ENCODE data around the gene EXOC3L4. TPM values are rescaled to one million over a fixed set of nuclear protein-coding genes. Genes with fewer than 3 reads are reported as not detected.

The EXOC3L4 gene
- total and polyA plus RNA-seq, 10 donors = 2.0 to 39.2 (median 12.6) TPM

DNA sequence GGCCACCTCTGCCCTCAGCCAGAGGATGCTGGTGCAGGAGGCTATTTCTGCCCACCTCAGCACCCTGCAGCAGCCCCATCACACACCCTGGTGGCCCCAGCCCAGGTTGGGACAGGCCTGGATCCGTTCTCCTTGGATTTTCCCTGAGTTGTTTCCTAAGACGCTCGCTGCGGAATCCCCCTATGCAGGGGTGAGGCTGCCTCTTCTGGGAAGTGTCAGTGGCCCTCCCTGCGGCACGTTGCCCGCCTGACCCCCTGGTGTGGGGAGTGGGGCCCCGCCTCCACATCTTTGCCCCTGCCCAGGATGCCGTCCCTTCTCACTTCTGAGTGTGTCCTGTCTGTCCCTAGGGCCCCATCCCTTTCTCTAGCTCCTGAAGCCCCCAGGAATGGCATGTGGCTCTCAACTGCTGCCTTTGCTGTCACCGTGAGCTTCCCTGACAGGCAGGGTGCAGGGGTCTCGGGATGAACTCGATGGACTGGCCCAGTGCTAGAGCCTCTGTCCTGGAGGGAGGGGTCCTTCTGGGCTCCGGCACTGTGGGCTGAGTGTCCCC is 594 bp upstream of the EXOC3L4 start:
- Histone ChIP-seq H3K27me3 (replicated peaks in 1 of 7) (peaks cover 0 to 25% (median 0%) of the 10 kb centered on the region in 7 donors), H3K4me1 (peaks cover 4 to 59% (median 45%) of the 10 kb centered on the region in 6 donors), H3K4me3 (peak overlapping the region in 1 of 8 donors; percentile 30), H3K27ac (peak overlapping the region; percentile 15 to 85 (median 78)), H3K36me3 (no peaks in the 10 kb centered on the region), H3K9me3 (no peaks in the 10 kb centered on the region)
- DNase-seq = no peak
- WGBS, 5 donors = 61 to 83% (median 70%) methylated on average over 10 to 13 of the region's 13 CpGs
- TF ChIP-seq, protein P1, sequence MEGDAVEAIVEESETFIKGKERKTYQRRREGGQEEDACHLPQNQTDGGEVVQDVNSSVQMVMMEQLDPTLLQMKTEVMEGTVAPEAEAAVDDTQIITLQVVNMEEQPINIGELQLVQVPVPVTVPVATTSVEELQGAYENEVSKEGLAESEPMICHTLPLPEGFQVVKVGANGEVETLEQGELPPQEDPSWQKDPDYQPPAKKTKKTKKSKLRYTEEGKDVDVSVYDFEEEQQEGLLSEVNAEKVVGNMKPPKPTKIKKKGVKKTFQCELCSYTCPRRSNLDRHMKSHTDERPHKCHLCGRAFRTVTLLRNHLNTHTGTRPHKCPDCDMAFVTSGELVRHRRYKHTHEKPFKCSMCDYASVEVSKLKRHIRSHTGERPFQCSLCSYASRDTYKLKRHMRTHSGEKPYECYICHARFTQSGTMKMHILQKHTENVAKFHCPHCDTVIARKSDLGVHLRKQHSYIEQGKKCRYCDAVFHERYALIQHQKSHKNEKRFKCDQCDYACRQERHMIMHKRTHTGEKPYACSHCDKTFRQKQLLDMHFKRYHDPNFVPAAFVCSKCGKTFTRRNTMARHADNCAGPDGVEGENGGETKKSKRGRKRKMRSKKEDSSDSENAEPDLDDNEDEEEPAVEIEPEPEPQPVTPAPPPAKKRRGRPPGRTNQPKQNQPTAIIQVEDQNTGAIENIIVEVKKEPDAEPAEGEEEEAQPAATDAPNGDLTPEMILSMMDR (IDR thresholded peaks at IDR 0.05 in 8 of 11, conservative IDR thresholded peaks at IDR 0.05 in 3 of 11) = no peak
- TF ChIP-seq POLR2A (IDR thresholded peaks at IDR 0.05) (no peak), POLR2AphosphoS5 (IDR thresholded peaks at IDR 0.05) (no peak)
- intact Hi-C loops (cut with DNase I; ENCODE audit: low total_unique reads) = loop anchor here (10.0 kb wide), 1 partner anchor 399 kb away; no protein-coding TSS in a partner anchor

DNA sequence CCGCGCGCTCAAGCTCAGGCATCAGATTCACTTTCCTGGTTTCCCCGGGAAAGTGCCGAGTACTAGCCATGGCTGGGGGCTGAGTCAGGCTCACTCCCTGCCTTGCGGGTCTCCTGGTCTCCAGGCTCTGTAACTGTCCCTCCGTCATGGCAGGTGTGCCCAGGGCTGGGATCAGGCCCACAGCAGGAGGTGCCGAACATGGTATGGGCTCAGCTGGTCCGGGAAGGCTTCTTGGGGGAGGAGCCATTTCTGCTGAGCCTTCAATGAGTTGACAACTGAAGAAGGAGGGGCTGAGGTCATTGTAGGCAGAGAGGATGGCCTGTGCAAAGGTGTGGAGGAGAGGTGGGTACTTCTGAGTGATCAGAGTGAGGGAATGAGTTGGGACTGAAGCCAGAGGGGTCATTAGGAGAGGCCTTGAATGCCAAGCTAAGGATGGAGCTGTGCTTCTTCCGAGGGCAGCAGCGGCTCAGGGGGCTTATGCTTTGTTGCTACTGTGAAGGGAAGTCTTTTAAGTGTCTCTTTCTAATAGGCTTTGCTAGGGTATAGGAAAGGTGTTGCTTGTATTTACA is 769 bp downstream of the EXOC3L4 start:
- intact Hi-C loops (cut with DNase I; ENCODE audit: low total_unique reads) = loop anchor here (10.0 kb wide), 1 partner anchor 400 kb away; no protein-coding TSS in a partner anchor
- Histone ChIP-seq H3K4me1 (peaks cover 4 to 72% (median 57%) of the 10 kb centered on the region in 6 donors), H3K4me3 (peak overlapping the region in 5 of 8 donors; percentile 2 to 46 (median 13)), H3K27ac (peak overlapping the region; percentile 15 to 85 (median 78)), H3K27me3 (replicated peaks in 1 of 7) (peaks cover 0 to 18% (median 0%) of the 10 kb centered on the region in 7 donors), H3K9me3 (no peaks in the 10 kb centered on the region), H3K36me3 (no peaks in the 10 kb centered on the region)
- DNase-seq = no peak
- WGBS, 5 donors = 75 to 90% (median 88%) methylated on average over 10 to 11 of the region's 11 CpGs
- no peak for TF ChIP-seq POLR2A (IDR thresholded peaks at IDR 0.05)
- TF ChIP-seq, protein P1 (IDR thresholded peaks at IDR 0.05 in 8 of 11, conservative IDR thresholded peaks at IDR 0.05 in 3 of 11) = no peak
- no peak for TF ChIP-seq POLR2AphosphoS5 (IDR thresholded peaks at IDR 0.05)

DNA sequence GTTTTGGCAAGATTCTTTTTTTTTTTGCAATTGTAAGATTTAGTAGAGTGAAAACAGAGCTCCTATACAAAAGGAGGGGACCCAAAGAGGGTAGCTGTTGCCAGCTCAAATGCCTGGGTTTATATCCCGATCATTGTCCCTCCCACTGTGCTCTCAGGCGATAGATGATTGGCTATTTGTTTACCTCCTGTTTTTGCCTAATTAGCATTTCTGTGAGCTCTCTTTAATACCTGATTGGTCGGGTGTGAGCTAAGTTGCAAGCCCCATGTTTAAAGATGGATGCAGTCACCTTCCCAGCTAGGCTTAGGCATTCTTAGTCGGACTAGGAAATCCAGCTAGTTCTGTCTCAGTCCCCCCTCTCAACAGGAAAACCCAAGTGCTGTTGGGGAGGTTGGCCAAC is 1.9 kb downstream of the EXOC3L4 start:
- no peak for DNase-seq
- Histone ChIP-seq H3K4me3 (no peak overlapping the region), H3K27me3 (replicated peaks in 1 of 7) (peaks cover 0 to 9% (median 0%) of the 10 kb centered on the region in 7 donors), H3K27ac (peak overlapping the region in 2 of 8 donors; percentile 33 to 49), H3K4me1 (peaks cover 4 to 73% (median 57%) of the 10 kb centered on the region in 6 donors), H3K9me3 (no peaks in the 10 kb centered on the region), H3K36me3 (no peaks in the 10 kb centered on the region)
- WGBS, 5 donors = 57 to 89% (median 85%) methylated on average over 4 of the region's 4 CpGs
- intact Hi-C loops (cut with DNase I; ENCODE audit: low total_unique reads) = loop anchor here (10.0 kb wide), 1 partner anchor 402 kb away; no protein-coding TSS in a partner anchor
- TF ChIP-seq POLR2AphosphoS5 (IDR thresholded peaks at IDR 0.05) (no peak), POLR2A (IDR thresholded peaks at IDR 0.05) (no peak)
- TF ChIP-seq, protein P1 (IDR thresholded peaks at IDR 0.05 in 8 of 11, conservative IDR thresholded peaks at IDR 0.05 in 3 of 11) = no peak
